HG02852 (cell line): ENCODE measurements around the gene KRT78.

Source experiments
- ATAC-seq: cut with Tn5 transposase; IDR thresholded peaks from one replicate; pipeline ENCODE4 v1.9.1; 2021; ENCODE audit warnings: mild to moderate bottlenecking, moderate library complexity; ENCODE audit not compliant: unreplicated experiment

Gene KRT78

DNA sequence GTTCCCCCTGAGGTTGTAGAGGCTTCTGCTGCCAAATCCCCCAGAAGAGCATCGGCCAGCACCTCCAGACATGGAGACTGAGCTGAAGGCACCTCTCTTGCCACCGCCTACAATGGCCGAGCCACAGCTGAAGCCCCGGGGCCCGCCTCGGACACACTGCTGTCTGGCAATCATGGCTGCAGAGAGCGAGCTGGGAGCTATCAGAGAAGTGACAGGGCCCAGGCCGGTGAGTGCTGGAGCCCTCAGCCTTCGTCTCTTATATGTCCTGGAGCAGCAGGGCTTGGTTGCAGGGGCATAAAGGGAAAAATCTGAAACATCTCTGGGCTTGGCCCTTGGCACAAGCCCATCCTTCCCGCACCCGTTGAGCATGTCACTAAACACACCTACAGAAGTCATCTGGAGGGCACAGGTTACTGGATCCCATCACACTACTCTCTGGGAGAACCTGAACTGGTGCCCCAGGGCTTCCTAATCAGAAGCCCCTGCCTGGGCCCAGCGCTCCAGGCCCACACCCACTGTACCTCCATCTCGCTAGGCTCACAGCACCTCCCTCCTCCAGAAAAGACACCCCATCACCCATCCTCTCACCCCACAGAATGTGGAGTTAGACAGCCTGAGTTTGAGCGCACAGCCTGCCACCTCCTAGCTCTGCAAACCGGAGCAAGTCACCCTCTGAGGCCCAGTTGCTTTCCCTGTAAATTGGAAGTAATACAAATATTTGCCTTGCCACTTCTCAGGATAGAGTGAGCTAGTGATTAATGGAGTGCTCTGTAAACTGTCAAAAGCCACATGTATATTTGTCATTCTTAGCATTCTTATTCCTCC, 34.7 kb downstream of the KRT78 start, which contains the start of gene KRT4:
TSS of gene KRT4 (minus strand) at position 232 of the 825 bp plus-strand sequence. CDS start at position 174, 58 bp downstream.
- ATAC-seq = no peak

GRCh38 chr12:52813203-52813819, 35.5 kb downstream of the KRT78 start:
- no peak for ATAC-seq

- ATAC-seq = no peak
Measured at GRCh38 chr12:52812749-52813148, 36.0 kb downstream of the KRT78 start.

GRCh38 chr12:52812073-52812400, 36.8 kb downstream of the KRT78 start:
- ATAC-seq = no peak

DNA sequence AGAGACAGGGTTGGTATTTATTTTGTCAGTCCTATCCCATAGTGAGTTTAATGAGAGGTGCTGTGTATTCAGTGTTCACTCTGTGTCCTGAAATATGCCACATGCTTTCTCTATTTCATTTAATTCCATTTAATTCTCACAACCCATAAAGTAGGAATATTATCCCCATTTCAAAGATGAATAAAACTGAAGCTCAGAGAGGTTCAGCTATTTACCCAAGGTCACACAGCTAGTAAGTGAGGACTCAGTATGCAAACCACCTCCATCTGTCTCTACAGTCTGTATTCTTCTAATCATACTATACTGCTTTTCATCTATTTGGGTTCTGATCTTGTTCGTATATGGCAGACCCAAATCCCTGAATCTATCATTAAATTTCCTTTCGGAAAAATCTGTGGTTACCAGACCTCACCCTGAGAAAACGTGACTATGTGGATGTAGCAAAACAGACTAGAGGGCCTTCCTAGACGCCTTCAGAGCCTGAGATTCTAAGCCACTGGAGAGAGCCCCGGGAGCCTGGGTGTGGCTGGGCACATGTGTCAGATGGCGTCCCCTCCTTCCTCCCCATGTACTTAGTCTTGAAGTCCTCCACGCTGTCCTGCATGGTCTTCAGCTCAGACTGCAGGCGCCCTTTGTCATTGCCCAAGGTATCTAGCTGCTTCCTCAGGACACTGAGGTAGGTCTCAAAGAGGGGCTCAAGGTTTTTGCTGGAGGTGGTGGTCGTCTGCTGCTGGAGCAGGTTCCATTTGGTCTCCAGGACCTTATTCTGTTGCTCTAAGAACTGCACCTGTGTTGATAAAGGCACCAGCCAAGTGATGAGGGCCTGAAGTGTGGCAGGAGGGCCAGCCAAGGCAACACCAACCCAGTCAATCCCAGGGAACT, 37.4 kb downstream of the KRT78 start:
- ATAC-seq = no peak

- ATAC-seq = no peak
Measured at GRCh38 chr12:52810554-52810953, 38.2 kb downstream of the KRT78 start.

GRCh38 chr12:52809166-52809565, 39.6 kb downstream of the KRT78 start:
- no peak for ATAC-seq

DNA sequence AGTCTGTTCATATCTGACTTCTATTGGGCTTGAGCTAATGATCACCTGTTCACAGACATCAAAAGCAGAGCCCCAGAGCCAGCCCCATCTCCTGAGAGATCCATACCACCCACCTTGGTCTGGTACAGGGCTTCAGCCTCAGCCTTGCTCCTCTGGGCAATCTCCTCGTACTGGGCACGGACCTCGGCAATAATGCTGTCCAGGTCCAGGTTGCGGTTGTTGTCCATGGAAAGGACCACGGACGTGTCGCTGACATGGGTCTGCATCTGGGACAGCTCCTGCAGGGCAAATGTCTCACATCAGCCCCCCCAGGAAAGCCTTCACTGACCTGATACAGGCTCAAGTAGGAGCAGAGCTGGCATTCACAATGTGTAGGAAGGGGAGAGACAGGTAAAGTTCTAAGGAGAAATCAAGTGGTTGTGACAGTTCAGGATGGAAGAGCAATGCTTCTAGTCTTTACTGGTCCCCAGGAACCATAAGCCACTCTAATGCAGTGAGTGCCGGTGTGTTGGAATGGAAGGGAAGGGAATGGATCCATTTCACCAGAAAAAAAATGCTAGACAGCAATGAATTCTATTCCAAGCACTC, 40.1 kb downstream of the KRT78 start:
- no peak for ATAC-seq

- ATAC-seq = no peak
Measured at GRCh38 chr12:52807544-52808470, 41.0 kb downstream of the KRT78 start.

- no peak for ATAC-seq
Measured at GRCh38 chr12:52806821-52807543, 41.8 kb downstream of the KRT78 start.

GRCh38 chr12:52806169-52806811, 42.5 kb downstream of the KRT78 start:
- no peak for ATAC-seq

GRCh38 chr12:52805739-52806138, 43.1 kb downstream of the KRT78 start:
- no peak for ATAC-seq

DNA sequence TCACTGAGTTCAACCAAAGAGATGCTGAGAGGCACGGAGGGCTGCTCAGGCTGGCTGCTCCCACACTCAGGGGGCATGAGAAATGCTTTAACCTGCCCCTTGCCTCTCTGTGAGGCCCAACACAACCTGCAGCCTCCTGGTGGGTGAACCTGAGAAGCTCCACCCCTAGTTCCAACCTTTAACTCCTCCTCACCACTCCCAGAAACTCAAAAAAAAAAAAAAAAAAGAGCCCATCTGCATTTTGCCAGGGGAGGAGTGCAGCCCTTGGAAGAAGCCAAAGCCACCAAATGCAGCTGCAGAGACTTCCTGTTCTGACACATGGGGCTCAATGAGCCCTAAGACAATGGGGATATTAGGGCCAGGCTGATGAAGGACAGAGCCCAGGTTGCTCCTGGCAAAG, 43.8 kb downstream of the KRT78 start:
- no peak for ATAC-seq

- ATAC-seq = no peak
Measured at GRCh38 chr12:52802442-52802841, 46.4 kb downstream of the KRT78 start.

- no peak for ATAC-seq
Measured at GRCh38 chr12:52801773-52802172, 47.0 kb downstream of the KRT78 start.

DNA sequence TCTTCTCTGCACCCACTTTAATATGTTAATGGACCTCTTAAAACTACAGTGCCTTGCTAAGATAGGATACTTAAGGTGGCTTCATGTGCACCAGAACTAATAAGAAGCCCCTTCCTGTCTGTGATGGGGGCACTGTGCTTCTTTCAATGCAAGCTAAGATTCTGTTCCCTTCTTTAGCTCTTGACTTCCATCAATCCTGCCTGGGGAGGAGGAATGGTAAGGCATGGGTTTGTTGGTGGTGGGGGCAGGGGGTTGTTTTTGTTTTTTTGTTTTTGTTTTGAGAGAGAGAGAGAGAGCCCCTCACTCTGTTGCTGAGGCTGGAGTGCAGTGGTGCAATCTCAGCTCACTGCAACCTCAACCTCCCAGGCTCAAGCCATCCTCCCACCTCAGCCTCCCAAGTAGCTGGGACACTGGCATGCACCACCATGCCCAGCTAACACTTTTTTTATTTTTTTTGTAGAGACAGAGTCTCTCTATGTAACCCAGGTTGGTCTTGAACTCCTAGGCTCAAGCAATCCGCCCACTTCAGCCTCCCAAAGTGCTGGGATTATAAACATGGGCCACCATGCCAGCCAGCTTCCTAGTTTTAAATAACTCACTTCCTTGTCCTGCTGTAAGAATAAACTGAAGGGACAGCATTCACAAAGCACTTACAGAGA, 48.4 kb downstream of the KRT78 start:
- no peak for ATAC-seq

DNA sequence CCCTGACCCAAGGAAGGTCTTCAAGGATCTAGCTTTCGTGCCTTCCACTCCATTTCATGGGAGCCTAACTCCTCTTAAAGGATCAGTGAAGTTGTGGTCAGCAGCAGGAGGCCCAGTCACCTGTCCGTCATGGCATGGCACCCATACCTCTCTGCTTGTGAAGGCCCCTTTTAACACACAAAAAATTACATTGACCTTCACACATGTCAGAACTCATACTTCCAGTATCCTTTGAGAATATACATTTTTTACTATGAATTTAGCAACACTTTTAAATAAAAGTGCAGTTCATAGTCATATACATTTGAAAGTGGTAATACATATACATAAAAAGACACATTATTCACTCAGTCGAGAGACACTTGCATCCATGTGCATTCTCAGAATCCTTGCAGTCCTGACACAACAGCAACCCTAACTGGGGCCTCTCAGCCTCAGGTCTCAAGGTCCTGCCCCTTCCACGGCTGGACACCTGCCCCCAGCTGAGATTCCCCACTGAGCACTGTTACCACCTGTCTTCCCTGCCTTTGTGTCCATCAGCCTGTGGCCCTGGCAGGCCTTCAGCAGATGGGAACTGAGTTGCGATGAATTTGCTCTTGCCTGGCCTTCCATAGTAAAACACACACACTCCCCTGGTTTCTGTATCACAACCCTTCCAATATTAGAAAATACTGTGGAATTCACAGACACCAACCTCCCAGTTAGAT, 49.1 kb downstream of the KRT78 start:
- ATAC-seq = no peak
